Stimulated activated CD4-positive, alpha-beta T cell treated with anti-CD3 and anti-CD28 coated beads, Interleukin-2, amount 100 ng/mL, for 4 hours (primary cell): ENCODE results near the gene COL6A5.

Source experiments
- DNase-seq: peaks from one replicate; pipeline ENCODE4 v3.0.0-alpha.2; 2020; ENCODE audit warnings: low read depth

COL6A5 gene

GRCh38 chr3:130519754-130520153, 174.3 kb downstream of the COL6A5 start:
- no peak for DNase-seq

- no peak for DNase-seq
Measured at GRCh38 chr3:130522399-130522798, 176.9 kb downstream of the COL6A5 start.

DNA sequence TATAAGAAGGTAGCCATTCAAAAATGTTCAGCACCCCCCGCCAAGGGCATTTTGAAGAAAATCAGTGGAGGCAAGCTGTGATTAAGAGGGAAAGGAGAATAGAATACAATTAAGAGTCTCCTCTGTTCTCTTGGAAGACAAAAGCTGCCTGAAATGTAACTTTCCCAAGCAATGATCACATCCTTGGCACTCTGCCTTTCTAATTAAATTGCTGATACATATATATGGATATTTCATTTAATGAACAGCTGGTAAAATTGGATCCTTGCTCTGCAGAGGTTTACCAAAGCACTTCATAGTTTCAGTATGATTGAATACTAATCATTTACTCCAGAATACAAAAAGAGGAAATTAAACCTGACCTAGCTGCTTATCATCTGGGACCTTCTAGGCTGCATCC, 182.0 kb downstream of the COL6A5 start:
- DNase-seq, result no peak

DNA sequence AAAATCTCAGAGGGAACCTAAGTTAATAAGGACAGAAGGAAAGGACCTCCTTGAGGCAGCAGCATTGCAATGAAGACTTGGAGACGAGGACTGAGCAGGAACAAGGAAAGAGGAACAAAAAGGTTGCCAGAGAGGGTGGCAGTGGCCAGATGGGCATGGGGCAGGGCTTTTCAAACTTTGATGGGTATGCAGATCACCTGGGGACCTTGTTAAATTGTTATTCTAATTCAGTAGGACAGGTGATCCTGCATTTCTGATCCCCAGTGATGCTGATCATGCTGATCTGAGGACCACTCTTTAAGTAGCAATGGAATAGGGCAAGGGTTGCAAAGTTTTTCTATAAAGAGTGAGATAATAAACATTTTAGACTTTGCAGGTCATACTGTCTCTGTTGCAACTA, 182.6 kb downstream of the COL6A5 start:
- no peak for DNase-seq

DNA sequence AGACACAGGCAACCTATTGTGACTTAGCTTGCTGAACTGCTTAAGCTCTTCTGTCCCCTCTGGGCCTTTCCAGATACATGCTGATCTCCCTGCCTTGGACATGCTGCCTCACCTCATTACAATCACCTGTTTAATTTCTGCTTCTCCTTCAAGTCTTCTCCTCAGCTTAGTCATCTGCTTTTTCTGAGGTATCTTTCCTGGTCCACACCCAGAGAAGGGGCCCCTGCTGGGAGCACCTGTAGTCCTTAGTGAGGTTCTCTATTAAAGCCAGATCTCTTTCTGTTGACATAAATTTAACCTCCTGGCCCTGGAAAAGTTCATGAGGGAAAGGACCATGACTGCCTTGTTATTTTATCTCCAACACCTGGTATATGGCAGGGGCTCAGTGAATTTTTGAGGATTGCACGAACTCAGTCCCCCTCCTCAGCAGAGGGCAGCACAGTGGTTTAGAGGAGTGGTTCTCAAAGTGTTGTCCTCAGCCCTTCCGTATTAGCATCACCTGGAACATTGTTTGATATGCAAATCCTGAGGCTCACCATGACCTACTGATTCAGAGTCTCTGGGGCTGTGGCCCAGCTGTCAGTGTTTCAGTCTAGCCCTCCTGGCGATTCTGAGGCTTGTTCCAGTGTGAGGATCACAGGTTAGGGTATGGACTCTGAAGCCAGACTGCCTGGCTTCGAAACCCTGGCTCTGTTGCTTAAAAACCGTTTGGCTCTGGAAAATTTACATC, 184.2 kb downstream of the COL6A5 start:
- DNase-seq, result no peak

GRCh38 chr3:130533247-130533646, 187.8 kb downstream of the COL6A5 start:
- DNase-seq, result no peak
